GM12892 (cell line): ENCODE measurements around the gene ALPP.

Experiments used
- POLR2A ChIP-seq: IDR thresholded peaks from 2 replicates; pipeline ENCODE4 v1.6.1; 2011; ENCODE audit warnings: low read depth, low read length, control low read depth
- POLR2AphosphoS5 ChIP-seq: IDR thresholded peaks from 2 replicates; pipeline ENCODE4 v1.6.1; 2011; ENCODE audit warnings: low read depth, low read length, control low read depth
- TAF1 ChIP-seq: IDR thresholded peaks from 2 replicates; pipeline ENCODE4 v1.6.1; 2011; ENCODE audit warnings: low read depth, mild to moderate bottlenecking, control low read depth, low read length, borderline replicate concordance

DNA sequence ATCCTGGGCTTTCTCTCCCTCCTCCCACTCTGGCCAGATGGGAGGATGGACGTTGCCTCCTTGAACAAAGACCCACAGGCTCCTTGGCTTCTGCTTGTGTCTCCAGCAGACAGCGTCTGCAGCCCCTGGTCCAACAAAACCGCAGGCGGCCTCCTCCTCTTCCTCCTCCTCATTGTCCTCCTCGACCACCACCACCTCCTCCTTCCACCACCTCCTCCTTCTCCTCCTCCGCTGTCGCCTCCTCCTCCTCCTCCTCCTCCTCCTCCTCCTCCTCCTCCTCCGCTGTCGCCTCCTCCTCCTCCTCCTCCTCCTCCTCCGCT is 45.7 kb upstream of the ALPP start:
- no peak for TF ChIP-seq TAF1
- no peak for TF ChIP-seq POLR2A
- no peak for TF ChIP-seq POLR2AphosphoS5
